Stimulated activated CD4-positive, alpha-beta T cell treated with anti-CD3 and anti-CD28 coated beads, Interleukin-1b, Interleukin-23, amount 100 ng/mL, for 1 hour (primary cell): Measurements from ENCODE around the gene CDK18.
"Not testable (repeated sequence)": the region's sequence is repeated elsewhere in the genome, so short reads cannot be mapped to it uniquely, and the experiment has no call there.

Experiments
- DNase-seq, 2 donors: peaks; one replicate each; pipeline ENCODE4 v3.0.0-alpha.2; 2020; ENCODE audit warnings: low read depth in 2 of 2

CDK18 gene

DNA sequence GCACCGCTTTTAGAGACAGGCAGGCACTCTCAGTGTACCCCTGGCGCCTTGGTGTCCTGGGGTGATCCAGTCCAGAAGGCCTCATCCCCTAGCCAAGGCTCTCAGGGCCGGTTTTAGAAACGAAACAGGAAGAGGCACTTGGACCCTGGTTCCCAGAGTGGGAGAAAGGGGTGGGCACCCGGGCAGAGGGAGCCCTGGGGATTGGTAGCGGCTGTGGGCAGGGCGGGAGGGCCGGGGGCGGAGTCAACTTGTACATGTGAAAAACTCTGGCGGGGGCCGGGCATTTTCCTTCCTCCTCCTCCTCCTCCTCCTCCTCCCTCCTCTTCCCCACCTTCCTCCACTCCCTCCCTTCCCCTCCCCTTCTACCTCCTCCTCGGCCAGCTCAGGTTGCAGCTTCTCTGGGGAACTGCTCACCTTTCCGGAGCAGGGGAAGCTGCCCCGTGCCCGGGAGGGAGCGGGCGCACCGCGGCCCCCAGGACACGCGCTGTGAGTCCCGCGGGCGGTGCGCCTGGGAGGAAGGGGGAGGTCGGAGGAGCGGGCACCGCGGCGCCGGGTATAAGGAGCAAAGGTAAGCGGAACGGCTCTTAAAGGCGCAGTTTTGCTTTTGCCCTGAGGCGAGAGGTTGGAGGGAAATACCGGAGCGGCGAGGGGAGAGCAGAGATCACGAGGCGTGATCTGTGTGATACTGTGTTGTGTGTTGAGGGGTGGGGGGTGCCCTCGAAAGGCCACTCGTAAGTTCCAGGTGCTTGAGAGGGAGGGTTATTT lies at the start of gene CDK18:
Gene CDK18 (plus strand): TSS at position 359 of the 765 bp plus-strand sequence. CDS start 18,499 bp downstream, outside the sequence.
- no peak for DNase-seq

DNA sequence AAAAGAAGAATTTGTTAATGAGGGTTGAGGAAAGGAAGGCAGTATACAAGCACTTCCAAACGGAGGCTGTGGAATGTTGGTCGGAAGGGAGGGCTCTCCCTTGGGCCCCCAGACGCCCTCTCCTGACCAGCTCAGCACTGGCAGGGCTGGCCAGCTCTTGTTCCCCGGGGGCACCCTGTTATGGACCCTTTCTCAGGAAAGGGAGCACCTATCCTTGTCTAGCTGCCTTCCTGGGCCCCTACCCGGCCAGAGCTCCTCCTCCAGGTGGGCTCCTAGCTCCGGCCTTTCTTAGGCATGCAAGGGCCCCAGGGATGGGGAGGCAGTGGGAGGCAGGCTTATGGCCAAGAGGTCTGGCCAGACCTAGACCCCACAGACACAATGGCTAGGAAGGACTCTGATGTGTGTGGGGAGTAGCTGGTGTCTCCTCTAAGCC lies 49.5 kb upstream of the CDK18 start:
- DNase-seq = no peak

DNA sequence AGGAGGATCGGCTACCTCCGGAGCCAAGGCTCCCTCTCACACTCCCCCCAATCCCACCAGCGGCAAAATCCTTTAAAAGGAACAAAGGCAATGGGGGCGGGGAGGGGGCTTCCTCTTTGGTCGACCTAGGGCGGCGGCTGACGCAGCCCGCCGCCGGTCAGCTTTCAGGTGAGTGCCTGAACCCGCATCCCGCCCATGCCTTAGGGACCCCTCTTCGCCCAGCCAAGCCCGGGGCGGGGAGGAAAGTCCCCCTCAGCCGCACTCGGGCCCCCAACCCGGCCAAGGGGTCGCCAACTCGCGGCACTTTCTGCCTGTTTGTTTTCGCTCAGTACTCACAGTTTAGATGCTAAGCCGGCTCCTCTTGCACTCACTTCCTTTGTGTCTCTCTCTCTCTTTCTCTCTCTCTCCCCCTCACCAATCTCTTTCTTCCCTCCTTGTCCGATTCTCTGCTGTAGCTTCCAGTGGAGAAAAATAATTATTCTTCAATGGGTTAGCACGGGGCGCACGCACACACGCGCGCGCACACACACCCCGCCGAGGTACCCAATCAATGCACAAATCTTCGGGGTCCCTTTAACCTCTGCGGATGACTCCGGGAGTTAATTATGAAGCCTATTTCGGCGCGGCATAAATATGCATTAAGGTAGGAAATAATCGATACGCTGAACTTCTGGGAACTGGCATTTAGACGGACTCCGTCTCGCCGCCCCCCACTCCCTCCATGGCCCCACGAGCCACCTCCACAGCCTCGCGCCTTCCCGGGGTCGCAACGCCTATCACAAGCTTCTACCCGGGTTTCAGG lies 48.7 kb upstream of the CDK18 start, which contains the start of gene BLACAT1:
Gene BLACAT1 (minus strand): TSS at position 465 of the 802 bp plus-strand sequence.
- DNase-seq = no peak

DNA sequence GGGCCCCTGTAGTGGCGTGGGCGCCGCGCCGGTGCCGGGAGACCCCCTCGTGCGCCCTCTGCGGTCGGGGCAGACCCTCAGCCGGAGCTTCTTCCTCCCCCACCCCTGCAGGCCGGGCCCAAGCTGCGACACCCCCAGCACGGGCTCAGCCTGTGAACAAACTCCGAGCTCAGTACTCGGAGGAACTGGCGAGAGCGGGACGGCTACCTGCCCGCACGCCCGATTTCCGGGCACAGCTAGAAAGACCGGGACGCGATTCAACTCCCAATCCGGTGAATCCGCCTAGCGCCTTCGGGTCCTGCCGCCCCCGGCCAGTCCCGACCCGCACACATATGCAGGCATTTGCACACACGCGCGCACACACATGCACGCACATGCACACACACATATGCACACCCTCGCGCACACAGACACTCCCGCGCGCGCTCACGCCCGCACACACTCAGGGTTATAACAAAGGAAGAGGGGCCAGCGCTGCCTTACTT lies 48.0 kb upstream of the CDK18 start:
- DNase-seq = no peak

DNA sequence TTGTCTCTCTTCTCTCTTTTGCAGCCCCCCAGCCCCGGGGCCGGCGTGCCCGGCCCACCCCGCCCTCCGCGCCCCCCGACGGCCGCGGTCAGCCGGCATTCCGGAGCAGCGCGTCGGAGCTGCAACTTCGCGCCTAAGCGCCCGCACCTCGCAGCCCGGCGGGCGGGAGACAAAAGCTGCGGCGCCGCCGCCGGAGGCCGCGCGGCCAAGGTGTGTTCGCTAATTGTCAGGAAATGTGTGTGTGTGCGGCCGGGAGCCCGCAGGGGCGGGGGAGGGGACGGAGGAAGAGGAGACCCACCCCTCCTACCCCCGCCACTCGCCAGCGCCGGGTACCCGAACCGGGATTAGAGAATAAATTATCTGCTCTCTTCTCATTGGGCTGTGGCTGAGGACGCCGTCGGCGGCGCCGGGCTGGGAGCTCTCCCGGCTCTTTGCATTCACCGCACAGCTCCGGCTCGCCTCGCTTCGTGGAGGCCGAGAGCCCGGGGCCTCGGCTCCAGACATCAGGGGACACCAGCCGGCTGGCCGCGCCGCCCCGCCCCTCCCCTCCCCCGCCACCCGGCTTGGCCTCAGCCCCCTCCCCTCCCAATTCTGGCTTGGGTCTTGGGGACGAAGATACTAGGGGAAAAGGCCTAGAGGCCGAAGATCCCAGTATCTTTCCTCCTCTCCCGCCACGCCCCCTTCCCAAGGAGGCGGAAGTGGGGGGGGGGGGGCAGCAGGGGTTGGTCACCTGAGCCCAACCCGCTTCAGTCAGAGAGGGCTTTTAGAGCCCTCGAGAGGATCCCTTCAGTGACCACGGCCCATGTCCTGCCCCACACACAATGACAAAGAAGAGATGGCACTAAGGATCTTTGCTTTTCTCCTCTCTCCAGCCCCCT lies 47.4 kb upstream of the CDK18 start:
- no peak for DNase-seq

DNA sequence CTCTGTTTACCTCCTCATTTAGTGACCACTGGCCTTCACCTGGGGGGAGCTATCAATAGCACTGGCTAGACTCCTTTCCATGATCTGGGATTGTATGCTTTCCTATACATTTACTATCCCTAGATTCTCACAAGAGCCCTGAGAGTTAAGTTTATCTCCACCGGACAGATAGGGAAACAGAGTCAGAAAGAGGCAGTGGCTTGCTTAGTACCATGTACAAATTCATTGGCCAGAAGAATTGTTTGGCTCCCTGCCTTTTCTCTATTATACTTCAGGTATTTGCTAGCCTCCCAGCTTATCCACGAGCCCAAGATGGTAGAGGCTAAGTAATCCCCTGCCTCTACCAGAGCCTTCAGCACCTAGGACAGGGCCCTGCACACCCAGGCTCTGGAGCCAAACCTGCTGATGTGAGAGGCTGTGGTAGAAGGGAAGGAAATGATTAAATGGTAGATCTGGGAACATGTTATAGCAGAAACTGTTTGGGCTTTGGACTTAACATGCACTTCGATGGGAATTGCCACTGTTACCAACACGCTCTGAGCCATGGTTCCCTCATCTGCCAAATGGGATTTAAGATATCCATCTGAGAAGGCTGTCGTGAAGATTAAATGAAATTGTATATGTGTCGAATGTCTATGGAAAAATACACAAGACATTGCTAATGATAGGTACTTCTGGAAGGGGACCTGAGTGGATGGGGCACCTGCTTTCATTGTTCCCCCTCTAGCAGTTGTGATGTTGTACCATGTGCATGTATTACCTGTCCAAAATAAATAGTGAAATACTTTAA lies 45.5 kb upstream of the CDK18 start:
- no peak for DNase-seq

DNA sequence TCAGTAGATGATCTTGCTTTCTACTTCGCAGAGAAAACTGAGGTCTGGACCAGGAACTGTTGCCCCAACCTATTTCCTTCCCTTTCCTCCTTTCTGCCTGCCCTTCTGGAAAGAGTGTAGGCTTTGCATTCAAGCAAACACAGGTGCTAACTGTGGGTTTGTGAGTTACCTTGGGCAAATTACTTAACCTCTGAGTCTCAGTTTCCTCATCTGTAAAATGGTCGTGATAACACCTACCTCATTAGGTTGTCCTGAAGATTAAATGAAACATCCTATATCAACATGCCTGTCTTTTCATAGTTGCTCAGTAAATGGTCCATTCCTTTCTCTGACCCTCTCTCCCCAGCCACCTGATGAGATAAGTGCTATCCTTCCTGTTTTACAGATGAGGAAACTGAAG lies 39.1 kb upstream of the CDK18 start:
- no peak for DNase-seq

DNA sequence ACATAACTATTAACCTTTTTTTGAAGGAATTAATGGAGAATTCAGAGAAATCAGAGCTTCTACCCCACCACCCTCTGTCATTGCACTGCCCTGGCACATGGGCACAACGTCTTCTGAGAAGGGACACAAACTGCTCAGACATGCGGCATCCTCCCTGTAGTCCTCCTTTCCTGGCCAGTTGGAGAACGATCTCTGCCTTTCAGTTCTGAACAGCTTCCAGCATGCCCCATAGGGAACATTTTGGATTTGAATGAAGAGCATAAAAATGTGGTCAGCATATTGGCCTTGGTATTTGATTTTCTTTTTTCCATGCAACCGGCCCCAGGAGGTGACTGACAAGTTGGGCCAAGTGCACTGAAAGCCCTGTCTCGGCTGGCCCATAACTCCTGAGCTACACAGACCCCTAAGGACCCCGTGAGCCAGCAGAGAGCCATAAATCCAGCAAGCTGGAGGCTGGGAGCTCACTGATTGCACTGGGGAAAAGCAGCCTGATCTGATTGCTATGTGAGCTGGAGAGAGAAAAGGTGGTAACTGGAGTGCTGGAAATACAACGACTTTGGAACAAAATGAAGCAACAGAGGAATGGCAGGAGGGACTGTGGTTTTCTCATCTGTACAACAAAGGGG lies 37.8 kb upstream of the CDK18 start:
- no peak for DNase-seq

DNA sequence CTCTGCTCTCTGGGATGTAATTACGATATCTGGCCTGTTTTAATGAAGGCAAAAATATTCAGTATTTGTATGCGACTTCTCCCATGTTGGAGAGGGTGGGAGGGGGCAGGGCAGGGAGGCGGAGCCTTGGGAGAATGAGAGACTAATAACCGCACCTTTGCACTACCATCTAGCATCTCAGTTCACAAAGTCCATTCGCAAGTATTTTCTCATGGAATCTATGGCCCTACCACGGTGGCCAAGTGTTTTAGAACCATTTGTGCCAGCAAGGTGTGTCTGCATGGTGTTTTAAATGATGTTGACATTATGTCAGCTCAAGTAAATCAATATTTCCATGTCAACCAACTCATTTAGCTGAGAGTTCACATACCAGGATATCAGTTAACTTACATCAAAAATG lies 34.3 kb upstream of the CDK18 start:
- no peak for DNase-seq

DNA sequence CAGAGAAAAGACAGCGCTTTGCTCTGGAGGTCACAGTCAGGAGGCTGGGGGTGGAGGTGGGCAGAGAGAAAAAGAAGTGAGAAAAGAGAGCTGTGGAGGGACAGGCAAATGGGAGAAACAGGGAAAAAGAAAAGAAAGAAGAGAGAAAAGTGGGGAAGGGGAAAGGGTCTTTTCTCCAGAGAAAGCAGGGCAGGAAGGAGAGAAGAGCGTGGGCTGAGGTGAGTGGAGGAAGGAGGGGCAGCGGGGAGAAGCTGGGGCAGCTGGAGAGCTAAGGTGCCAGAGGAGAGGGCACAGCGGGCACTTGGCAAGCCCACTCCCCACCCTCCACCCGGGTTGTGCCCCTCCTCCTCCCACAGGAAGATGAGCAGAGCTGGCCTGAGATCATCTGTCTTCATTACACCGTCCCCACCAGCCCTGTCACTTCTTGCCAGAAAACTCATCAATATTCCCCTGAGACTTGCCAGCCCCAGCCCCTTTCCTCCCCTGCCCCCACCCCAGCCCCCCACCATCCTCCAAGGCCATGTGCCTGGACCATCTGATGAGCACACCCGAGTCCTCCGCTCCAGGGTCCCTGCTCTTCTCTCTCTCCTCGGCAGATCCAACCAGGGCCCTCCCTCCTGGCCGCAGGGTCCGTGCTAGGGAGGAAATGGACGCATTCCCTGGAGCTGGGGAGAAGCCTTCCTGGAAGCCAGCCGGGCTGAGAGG lies 31.6 kb upstream of the CDK18 start:
- no peak for DNase-seq

DNA sequence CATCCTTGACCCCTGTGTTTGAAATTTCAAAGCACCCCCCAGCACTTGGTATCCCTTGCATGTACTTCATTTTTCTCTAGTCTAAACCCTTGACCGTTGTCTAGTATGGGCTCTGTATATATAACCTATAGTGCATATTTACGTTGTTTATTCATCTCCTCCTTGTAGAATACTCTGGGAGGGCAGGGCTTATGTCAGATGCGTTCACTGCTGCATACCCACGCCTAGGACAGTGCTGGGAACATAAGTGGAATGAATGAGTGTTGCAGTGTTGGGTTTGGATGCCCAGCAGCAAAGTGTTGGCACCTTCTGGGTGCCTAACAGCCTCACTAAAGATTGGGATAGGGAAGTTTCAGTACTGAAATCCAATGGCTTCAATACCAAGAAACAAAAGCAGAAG lies 31.0 kb upstream of the CDK18 start:
- DNase-seq = no peak

DNA sequence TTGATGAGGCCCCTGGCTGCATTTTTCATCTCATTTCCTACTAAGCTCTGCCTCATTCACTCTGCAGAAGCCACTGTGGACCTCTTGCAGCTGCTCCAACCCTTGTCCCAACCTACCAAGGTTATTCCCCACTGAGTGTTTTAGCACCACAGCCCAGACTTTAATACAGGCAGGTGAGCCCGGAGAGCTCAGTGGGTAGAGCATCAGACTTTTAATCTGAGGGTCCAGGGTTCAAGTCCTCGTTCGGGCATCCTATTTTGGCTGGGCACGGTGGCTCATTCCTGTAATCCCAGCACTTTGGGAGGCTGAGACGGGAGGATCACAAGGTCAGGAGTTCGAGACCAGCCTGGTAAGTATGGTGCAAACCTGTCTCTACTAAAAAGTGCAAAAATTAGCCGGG lies 30.5 kb upstream of the CDK18 start:
- no peak for DNase-seq

DNA sequence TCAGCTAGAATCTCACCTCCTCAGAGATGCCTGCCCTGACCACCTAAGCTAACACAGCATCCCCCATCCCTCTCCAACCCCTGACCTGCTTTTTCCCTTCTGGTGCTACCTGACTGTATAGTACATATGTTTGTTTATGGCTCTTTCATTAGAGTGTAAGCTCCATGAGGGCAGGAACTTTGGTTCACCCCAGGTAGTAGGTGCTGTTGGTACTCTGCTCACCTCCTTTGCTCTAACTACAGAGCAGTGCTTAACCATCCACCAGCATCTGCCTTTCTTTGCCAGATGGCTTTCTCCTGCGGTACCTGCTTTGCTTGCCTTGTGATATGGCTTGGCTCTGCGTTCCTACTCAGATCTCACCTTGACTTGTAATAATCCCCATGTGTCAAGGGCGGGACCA lies 29.9 kb upstream of the CDK18 start:
- DNase-seq = no peak

DNA sequence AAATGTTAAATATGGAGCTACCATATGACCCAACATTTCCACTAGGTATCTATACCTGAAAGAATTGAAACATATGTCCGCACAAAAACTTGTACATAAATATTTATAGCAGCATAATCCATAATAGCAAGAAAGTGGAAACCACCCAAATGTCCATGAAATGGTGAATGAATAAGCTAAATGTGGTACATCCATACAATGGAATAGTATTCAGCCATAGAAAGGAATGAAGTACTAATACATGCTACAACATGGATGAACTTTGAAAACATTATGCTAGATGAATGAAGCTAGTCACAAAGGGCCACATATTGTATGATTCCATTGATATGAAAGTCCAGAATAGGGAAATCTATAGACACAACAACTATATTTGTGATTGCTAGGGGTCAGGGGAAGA lies 28.6 kb upstream of the CDK18 start:
- no peak for DNase-seq

DNA sequence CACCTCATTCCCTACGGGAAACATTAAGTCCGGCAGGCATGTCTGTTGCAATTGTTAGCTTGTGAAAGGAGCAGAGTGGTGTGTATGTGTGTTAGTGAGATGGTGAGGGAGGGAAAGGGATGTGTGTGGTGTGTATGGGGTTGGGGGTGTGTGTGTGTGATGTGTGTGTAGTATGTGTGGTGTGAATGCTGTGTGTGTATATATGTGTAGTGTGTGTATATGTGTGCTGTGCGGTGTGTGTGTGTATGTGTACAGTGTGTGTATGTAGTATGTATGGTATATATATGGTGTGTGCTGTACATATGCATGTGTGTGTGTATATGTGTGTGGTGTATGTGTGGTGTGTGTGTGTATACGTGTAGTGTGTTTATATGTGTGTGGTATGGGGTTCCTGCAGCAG lies 27.8 kb upstream of the CDK18 start:
- DNase-seq = no peak

DNA sequence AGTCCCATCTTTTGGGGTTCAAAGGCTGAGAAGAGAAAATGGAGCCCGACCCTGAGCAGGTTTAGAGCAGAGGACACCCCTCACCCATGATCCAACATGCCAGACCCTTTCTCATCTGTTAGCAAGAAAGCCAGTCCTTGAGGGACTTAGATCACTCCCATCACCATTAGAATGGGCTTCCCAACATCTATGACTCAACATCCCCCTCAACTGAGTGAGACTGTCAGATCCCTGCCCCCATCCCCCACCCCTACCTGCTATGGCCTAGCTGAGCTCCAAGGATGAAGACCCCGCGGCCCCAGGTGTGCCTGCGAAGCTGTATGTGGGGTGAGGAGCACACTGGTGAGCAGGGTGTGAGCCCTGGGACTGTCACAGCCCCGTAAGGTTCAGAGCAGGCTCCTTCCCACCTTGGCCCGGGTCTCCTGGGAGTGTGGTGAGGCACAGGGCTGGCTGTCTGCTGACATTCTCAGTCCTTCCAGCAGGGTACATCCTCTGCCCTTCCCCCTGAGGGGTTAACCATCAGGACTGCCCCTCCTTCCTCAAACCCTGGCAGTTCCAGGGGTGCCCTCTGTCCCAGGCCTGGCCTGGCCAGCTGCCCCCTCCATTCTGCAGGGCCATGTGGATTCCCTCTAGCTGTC lies 27.2 kb upstream of the CDK18 start:
- no peak for DNase-seq

DNA sequence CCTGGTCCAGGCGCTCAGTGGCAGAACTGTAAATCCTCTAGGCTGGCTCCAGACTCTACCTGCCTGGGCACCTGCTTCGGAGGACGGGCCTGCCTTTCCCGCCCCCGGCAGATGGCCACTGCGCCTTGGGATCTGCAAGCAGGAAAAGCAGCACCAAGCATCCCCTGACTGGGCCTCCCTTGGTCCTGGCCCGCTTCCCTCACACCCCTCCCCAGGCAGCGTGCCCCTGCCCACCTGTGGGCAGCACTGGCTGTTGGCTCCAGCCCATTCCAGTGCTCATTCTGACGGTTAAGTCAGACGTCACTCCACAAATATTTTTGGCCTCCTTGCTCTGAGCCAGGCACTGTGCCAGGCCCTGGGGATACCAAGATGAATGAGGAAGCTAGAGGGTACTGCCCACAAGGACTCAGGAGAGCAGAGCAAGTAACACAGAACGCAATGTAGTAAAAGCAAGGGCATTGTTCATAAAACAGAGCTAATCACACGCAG lies 26.7 kb upstream of the CDK18 start:
- DNase-seq = no peak

DNA sequence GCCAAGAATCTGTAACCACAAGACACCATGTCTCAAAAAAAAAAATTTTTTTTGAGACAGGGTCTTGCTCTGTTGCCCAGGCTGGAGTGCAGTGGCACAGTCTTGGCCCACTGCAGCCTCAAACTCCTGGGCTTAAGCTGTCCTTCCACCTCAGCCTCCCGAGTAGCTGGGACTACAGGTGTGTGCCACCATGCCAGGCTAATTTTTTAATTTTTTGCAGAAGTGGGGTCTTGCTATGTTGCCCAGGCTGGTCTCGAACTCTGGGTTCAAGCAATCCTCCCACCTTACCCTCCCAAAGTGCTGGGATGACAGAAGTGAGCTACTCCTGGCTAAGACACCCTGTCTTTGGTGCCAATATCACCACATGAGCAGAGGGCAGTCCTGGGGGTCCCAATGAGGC lies 25.5 kb upstream of the CDK18 start:
- DNase-seq = not testable (repeated sequence)

DNA sequence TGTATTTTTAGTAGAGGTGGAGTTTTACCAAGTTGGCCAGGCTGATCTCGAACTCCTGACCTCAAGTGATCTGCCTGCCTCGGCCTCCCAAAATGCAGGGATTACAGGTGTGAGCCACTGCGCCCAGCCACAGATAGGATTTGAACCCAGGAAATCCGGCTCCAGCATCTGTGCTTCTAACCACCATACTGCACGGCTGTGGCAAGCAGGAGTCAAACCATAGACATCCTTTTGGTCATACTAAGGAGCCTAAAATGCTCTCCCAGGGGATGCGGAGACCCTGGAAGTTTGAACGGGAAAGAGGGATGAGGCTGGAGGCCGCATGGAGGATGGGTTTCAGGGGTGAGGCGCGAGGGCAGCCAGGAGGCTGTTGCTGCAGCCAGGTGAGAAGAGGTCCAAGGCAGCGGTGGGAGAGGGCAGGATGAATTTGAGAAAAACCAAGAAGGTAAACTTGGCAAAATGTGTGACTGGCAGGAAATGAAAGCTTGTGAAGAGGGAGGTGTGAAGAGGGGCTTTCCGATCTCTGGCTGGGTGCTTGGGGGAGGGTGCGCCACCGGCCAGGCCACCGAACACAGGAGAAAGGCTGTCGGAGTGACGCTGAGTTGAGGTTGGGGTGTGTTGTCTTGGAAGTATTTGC lies 24.0 kb upstream of the CDK18 start:
- peak in 1 of 2 donors; percentile 7 for DNase-seq
